Muscle of arm (tissue), 12 donors: ENCODE data around the gene DSCAM. TPM values are rescaled to one million over a fixed set of nuclear protein-coding genes. Genes with fewer than 3 reads are reported as not detected.

Experiments
- DNase-seq: peaks from one replicate; pipeline ENCODE4 v3.0.0-alpha.2; 2013
- polyA plus RNA-seq, 12 donors: library from polyadenylated mRNA; unstranded; fragments of 120-200 nt; gene quantifications; one replicate each; pipeline ENCODE4 v1.2.1, GENCODE V29; 2013; ENCODE audit not compliant: insufficient read length in 12 of 12

Gene DSCAM
- polyA plus RNA-seq, 12 donors, result 0.54 to 2.2 (median 1.4) TPM; not detected in 1

DNA sequence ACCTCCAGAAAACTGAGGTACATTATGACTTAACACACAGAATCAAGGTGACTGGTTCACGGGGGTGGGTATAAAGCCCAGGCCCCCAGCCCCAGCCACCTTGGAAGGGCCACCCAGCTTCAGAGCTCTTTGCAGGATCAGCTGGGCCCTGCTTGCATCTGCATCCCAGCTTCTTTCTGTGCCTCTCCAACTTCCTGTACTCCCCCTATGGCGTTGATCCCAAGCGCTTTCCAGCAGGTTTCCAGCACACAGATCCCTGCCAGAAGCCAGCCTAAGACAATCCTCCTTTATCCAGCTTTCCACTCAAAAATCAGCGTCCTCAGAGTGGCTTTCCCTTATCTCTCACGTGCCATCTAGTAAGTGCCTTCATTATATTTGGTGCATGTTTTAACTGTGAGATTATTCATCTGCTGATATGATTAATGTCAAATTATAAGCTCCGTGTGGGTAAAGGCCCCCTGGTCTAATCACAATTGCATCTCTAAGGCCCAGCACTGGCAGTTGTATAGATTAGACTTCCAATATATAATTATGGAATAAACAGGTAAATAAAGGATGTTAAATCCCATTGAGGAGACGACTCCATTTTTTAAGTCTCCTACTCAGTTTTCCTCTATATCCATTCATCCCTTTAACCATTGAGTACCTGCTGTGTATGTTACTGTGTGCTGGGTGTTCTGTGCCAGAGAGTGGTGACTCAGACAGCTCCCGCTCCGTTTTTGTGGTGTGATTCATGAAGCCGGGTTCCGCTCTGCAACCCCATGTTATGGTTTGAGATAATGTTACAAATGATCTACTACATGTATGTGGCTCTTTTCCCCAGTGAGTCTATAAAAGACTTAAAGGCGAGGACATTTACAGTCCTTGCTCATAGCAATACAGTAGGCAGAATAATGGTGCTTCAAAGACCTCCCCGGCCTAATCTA, 592.2 kb downstream of the DSCAM start:
- DNase-seq, result peak; percentile 17

DNA sequence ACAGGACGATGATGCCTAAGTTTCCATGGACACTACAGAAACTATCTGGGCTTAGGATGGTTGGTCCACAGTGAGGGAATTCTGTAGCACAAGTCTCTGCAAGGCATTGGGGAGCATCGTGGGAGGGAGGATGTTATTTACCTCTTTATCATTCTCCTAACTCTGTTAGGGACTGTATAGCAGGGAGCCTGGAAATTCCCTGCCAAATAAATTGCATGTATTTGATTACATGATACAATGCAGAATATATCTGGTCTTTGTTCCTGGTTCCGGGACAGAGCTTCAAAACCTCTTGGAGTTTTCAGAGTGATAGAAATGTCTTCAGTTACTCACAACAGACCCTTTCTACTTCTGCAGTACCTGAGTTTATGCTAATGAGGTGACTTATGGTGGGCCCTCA, 593.8 kb downstream of the DSCAM start:
- no peak for DNase-seq

DNA sequence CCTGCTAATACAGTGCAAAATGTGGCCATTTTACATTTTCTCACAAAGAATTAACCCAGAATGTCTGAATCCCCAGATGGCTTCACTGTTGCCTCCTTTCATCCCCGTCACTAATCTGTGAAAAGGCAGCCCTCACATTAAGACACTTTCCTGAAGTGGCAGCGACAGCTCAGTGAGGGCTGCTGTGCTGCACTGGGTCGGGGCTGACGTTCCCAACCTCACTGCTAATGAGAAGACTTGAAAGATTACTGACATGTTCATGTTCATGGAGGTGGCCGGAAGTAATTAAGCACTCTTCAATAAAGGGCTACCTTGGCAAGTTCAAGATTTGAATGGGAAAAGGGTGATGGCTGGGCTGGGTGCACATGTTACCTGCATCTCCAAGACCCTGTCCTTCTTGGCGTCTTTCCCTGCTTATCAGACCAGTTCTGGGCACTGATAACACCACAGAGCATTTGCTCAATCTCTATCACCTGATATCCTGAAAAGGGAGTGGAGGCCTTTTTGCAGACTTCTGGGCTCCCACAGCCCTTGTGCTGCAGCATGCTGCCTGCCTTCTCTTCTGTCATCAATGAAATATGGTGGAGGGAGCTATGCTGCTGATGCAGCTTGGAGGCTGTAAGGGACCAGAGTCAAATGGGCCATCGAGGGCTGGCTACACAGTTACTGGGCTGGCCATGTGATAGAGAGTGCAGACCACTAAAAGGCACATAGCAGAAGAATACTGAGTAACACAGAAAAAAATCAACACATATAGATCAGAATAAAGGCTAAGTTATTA, 596.3 kb downstream of the DSCAM start:
- DNase-seq, result no peak

DNA sequence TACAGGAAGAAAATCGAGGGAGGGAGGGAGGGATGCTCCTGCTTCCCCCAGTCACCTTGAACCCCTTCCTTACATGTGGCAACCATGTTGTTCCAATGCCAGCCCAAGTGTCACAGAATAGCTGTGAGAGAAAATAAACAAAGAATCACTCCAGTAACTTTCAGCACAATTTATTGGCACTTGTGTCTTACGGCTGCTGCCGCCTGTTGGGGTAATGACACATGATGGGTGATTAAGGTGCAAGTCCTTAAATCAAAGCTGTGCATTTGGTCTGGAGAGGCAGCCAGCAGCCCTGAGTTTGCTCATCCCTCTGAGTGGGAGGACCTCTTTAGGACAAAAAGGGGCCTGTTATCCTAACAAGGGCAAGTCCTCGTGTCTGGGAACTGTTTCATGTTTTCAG, 602.0 kb downstream of the DSCAM start:
- no peak for DNase-seq

DNA sequence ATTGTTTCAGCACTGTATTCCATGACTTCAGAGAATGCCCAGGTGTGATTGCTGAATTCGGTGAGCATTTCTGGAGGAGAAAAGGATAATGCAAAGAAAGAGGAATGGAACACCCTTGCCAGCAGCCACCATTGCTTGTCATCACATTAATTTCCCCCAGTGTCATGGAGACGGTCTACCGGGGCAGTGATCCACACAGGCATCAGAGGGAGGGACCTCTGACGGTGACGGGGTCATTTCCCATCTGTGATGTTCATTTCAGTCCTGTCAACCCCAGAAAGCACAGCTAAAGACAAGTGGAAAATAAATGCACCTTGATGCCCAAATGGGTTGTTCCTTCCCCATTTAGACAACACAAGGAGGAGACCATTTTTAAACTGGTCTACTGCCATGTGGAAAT, 603.3 kb downstream of the DSCAM start:
- no peak for DNase-seq

DNA sequence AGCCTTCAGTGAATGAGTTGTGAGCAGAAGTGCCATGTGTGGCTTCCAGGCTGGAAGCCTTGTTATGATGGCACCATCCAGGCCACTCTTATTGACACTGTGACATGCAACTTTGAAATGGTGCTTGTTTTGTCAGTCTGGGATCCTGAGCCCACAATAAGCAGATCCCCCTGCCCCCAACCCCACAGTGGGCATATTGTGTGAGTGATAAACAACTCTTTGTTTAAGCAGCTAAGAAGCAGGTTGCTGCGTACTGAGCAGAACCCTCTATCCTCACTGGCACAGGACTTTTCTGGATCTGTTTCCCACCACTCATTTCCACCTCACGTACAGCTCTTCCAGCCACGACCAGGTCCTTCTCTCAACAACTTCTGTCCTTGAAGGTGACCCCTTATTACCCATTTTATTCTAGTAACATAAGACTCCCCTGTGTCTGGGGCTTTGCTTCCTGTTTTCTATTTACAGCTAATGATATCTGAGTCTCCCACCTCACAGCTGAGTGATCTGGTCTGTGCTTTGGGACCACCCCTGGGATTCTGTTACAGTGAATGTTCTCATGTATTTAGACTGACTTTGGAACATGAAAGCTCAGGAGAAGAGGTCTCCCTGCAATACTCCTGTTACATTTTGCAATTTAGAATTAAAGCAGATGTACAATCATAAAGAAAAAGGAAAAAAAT, 604.2 kb downstream of the DSCAM start:
- no peak for DNase-seq

DNA sequence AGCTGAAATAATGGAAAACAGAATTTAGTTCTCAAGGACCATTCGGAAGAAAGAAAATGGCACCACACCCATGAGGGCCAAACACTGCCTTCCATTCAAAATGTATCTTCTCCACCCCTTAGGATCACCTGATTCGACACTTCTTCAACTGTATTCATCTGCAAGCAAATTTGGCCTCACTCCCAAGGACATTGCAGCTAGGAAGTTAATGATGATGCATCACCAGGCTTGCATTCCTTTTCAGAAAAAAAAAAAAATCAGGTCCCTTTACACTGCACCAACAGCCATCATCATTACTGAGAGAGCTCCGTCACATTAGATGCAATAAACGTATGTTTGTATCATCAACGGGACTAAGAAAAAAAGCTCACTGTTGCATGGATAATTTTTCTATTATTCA, 611.4 kb downstream of the DSCAM start:
- no peak for DNase-seq

DNA sequence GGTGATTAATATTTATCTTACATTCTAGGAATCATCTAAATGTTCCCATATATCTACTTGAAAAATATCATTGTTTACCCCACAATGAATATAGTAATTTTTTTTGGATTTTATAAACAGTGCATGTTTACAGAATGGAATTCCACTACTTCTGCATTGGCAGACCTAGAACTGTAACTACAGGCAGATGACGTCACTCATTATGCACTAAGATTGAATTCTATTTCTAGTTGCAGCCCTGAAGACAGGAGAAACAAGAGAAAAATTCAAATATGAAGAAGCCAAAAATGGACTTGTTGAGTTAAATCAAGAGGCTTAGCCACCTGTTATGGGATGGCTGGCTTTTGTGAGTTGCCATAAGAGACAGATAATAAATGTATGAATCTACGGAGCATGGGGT, 615.0 kb downstream of the DSCAM start:
- DNase-seq, result no peak

DNA sequence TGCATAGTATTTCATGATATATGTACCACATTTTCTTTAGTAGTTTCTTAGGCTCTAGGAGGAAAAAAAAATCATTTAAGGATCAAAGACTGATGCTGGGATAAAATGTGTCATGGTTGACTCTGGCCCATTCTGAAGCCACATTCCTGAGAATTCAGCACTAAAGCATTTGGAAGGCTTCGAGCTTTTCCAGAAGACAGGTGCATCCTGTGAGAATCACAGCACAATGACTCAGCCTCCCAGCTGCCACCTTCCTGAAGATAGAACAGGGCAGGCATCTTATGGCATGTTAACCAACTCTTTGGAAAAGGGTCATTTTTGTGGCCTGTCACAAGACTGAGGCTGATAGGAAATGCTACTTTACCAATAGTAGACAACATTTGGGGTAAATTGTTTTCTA, 619.9 kb downstream of the DSCAM start:
- DNase-seq, result no peak

DNA sequence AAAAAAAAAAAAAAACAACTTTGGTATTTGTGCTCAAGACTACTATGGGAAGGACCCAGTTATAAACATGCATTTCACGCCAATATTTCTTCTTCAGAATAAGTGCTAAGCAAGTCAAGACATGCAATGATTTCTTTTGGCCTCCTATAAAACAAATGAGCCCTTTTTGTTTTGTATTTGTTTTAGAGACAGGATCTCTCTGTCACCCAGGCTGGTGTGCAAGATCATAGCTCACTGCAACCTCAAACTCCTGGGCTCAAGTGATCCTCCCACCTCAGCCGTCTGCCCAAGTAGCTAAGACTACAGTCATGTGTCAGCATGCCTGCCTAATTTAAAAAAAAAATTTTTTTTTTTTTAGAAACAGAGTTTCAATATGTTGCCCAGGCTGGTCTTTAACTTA, 631.0 kb downstream of the DSCAM start:
- DNase-seq, result no peak

DNA sequence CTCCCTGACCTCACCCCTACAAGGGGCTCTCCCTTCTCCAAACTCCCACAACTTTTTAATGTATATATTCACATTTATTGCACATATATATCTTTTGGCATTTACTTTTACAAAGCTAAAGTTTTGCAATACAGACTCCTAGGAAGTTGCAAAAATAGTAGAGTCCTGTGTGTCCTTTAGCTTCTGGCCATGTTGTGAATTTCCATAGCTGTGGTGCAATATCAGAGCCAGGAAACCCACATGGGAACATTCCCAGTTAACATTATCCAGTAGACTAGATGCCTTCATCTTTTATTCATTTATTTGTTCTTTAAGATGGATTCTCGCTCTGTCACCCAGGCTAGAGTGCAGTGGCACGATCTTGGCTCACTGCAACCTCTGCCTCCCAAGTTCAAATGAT, 636.7 kb downstream of the DSCAM start:
- no peak for DNase-seq

DNA sequence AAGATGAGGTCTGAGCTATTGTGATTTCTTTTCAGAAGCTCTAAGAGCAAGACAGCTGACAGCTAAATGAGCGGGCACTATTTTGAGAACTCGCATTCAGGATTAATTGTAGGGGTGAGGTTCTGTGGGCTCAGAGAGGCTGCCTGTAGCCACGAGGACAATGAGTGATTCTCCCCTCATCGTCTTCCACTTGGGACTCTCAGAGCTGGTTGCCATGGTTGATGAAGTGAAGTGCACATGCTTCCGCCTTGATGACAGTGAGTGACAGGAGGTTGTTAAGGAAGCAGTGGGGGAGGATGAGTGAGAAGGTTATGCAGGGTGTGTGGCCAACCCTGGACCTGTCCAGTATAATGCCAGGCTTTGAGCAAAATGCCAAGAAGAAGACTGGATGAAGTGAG, 638.0 kb downstream of the DSCAM start:
- no peak for DNase-seq

DNA sequence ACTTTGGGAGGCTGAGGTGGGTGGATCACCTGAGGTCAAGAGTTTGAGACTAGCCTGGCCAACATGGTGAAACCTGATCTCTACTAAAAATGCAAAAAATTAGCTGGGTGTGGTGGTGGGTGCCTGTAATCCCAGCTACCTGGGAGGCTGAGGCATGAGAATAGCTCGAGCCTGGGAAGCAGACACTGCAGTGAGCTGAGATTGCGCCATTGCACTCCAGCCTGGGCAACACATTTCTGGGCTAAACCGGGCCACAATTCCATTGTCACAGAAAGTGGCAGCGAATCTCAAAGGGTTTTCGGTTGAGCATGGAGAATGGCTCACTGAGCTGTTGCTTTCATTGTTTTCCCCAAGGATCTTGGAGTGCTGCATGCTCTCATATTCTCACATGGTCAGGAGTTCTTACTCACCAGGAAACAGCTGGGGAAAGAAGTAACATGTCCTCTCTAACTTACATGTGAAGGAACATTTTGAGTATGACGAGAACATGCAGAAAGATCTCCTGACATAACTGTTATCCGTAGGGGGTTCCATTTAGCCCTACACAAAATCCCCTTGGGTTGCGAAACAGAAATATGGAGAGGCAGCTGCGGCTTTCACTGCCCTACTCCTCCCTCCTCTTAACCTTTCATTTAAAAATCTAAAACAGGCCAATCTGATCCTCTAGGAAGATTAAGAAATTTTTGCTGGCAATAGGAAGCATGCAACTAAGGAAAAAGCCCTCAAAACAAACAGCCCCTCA, 638.6 kb downstream of the DSCAM start:
- no peak for DNase-seq

DNA sequence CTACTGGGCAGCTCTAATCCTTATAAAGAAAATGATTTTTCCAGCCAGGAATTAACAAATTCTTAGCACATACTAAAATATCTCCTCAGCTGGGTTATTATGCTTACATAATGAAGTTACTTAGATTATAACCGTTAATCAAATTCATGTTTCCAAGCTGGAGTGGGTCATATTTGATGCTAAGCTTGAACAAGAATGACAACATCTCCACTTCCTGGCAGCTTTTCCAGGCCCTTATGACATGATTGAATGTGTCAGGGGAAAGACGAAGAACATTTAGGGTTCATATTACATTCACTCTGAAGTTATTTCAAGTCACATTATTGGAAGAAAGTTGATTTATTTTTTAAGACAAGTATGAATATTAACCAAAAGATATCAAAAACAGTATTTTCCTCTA, 646.0 kb downstream of the DSCAM start:
- DNase-seq, result no peak

DNA sequence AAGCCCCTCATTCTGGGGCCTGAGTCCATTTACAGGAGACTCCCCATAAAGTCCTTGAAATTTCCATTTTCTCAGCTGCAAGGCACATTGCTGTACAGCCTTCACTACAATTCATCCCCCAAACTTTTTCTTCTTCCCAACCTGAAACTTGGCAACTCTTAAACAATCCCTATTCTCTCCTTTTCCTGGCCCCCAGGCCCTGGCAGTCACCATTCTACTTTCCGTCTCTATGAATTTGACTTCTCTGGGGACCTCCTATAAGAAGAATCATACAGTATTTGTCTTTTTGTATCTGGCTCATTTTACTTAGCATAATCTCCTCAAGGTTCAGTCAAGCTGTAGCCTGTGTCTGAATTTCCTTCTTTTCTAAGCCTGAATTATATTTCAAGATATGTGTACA, 646.8 kb downstream of the DSCAM start:
- DNase-seq, result no peak

DNA sequence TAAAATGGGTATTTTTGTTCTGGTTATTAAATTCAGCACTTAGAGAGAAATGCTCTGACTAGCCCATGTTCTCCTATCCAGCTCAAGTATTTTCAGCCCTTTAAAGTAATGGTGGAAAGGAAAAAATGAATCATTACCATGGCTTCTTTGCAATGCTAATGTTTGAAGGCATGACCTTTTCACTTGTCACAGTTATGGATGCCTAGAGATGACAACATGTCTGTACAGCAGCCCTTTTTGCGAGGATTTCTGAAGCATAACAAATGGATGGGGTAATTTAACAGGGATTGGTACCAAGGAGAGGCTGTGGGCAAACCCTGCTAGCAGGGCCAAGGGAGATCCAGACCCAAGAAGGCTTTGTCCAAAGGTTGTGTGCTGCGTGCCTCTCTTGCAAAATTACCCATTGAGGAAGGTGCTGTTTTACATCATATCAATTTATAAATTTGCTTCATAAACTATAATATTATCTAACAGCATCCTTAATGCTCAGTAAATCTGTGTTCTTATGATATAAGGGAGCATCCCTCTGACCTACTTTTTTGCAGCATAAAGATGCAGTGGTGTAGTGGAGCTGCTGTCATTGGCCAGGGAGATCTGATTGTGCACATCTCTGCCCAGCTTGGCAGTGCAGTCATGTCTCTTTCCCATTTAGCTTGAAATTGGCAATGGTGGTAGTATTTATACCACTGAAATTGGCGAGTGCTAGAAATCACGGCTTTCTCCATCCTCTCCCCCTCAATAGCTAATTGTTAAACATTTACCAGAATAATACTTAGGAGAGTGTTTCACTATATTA, 652.6 kb downstream of the DSCAM start:
- DNase-seq, result no peak

DNA sequence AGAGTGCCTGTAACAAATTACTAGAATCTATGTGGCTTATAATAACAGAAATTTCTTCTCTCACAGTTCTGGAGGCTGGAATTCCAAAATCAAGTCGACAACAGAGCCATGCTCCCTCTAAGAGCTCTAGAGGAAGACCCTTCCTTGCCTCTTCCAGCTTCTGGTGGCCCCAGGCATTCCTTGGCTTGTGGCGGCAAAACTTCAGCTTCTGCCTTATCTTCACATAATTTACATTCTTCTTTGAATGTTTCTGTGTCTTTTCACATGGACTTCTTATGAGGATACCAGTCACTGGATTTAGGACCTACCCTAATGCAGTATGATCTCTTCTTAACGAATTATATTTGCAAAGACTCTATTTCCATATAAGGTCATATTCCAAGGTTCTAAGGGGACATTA, 655.3 kb downstream of the DSCAM start:
- DNase-seq, result no peak

DNA sequence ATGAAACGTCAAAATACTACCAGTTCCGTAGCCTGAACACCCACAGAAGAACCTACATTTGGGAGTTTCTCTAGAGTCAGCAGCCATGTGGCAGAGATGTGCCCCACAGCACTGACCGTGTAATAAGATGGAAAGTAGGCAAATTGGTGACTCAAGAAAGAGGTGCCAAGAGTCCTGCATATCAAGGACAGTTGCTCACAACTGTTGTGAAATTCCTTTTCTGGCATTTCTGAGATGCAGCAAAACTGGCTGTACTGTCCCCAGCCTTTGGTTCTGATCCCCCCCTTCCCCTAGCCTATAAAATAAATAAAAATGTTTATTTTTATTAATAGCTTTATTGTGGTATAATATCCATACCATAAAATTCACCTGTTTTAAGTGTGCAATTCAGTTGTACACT, 655.8 kb downstream of the DSCAM start:
- DNase-seq, result no peak

DNA sequence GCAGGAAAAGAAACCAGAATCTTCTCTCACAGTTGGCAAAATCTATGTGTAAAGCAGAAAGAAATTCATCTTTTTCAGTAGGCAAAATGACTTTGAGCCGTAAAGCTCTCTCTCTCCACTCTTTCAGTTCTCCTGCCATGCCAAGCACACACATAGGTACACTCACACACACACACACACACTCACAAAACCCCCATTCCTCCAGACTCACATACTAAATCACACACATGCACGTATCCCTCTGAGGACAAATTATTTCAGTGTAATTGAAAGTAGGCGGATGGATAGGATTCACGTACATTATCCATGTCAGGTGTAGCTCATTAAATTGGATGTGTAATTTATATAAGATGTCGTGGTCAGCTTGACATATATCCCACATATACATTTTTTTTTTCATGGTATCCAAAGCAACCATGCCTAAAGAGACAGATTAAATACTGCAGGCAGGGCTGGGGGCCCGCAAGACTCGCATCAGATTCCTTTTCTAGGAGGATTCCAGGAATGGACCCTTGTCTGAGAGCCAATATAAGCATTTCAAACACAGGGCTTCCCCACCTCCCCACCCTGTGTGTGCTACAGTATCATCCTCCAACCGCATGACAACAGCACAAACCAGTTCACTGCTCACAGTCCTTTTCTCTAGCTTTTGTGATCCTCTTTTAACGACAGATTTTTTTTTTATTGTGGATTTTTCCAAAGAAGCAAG, 658.9 kb downstream of the DSCAM start:
- no peak for DNase-seq

DNA sequence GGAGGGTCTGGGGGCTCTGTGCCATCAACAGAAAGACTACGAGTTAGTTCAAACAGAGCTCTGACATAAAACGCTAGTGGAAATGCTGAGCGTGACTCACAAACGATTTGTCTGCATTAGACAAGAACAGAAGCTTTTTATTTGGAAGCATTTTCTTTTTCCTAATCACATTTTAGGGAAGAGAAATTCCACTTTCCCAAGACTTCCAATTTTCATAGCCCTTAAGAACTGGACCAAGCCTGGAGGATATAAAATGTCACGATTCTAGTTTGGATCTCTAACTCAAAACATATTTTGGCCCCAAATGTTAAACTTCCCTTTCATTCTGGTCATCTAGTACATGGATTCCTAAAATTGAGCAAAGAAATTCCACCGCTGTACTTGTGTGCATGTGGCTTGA, 659.7 kb downstream of the DSCAM start:
- no peak for DNase-seq
